MV-4-11 (cell line): ENCODE results near the gene ZNF839.

ENCODE experiments used
- DNase-seq: peaks from one replicate; lab custom pipeline; 2025; lab: John Stamatoyannopoulos, UW

Gene ZNF839

DNA sequence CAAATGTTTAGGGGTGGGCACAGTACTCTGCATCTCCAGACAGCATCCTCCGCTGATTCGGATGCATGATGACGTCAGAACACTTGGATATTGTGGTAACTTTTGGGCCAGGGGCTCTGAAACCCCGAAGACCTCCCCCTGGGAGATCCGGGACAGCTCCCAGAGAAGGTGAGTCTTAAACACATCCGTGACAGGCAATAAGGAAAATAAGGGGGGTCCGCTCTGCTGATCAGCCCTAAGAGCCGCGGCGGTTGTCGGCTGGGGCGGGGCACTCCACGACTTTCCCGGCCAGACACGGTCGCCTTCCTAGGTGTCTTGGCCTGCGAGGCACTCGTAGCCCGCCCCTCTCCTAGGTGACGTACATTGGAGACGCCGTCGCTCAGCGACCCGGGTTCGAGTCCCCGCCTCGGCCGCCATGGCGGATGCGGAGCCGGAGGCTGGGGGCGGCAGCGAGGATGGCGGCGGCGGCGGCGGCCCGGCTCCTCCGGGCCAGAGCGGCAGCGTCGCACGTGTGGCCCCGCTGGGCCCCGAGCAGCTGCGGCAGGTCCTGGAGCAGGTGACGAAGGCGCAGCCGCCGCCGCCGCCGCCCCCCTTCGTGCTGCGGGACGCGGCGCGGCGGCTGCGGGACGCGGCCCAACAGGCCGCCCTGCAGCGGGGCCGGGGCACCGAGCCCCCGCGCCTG lies at the start of gene ZNF839:
Gene ZNF839, plus strand, starts transcription at position 396 of the 682 bp plus-strand sequence. Its CDS starts 20 bp downstream, at position 416.
- DNase-seq: peak; percentile 82

DNA sequence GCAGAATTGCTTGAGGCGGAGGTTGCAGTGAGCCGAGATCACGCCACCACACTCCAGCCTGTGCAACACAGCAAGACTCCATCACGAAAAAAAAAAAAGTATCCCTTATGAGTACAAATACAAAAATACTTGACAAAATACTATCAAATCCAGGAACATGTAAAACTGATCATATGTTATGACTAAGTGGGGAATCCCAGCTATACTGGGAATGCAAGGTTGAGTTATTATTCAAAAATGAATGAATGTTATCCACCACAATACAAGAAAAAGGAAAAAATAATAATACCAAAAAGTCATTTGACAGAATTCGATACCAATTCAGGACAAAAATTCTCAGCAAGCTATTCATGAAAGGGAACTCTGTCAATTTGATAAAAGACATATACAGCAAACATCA lies 47.2 kb upstream of the ZNF839 start:
- no peak for DNase-seq

DNA sequence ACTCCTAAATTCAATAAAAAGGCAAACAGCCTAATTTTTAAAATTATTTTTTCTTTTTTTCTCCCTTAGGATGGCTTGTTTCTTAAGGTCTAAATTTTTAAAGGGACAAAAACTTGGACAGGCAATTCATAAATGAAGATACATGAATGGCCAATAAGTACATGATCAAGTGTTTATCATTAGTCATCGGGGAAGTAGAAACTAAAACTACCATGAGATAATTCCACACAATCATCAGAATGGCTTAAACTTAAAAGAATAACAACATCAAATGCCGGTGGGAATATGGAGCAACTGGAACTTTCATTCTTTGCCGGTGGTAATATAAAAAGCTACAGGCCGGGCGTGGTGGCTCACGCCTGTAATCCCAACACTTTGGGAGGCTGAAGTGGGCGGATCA lies 43.7 kb upstream of the ZNF839 start:
- no peak for DNase-seq

DNA sequence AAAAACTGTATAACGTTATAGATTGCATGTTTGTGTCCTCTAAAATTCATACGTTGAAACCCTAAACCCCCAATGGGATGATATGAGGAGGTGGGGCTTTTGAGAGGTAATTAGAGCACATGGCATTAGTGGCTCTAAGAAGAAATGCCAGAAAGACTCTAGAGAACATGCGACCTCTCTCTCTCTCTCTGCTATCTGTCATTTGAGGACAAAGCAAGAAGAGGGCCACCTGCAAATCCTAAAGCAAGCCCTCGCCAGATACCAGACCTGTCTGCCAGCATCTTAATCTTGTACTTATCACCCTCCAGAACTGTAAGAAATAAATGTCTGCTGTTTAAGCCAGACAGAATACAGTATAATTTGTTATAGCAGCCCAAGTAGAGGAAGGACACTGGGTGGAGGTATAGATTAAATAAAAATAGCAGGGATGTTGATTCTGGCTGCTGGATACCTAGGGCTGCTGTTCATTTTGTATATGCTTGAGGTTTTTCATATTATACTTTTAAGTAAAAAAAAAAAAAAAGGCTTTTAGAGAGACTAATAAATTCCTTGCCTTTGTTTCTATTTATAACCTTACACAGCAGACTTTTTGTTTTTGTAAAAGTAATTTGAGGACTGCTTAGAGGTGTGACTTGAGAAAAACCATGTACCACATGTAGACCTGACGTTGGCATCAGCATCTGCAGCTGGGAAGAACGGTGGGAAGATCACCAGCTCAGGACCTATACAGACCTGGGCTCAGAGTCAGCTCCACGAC lies 41.5 kb upstream of the ZNF839 start:
- DNase-seq: no peak

DNA sequence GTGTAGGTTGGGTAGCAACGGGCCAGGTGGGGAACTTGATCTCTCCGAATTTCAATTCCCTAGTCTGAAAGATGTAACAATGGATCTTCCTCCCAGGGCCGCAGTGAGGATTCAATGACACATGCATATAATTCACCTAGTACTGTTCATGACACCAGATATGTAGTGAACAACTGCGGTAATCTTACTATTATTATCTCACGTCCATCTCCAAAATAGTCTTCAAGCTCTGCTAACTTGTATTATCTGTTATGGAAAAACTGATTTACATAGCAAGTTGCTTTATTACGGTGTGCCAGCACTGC lies 41.0 kb upstream of the ZNF839 start:
- DNase-seq: no peak

DNA sequence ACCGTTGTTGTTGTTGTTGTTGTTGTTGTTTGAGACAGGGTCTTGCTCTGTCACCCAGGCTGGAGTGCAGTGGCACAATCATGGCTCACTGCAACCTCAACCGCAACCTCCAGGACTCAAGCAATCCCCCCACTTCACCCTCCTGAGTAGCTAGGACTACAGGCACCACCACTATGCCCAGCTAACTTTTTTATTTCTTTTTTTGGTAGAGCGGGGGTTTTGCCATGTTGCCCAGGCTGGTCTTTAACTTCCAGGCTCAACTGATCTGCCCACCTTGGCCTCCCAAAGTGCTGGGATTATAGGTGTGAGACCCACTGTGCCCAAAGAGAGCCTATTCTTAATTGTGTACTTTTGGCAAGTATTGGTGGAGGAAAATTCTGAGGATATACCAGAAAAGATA lies 40.3 kb upstream of the ZNF839 start:
- no peak for DNase-seq

DNA sequence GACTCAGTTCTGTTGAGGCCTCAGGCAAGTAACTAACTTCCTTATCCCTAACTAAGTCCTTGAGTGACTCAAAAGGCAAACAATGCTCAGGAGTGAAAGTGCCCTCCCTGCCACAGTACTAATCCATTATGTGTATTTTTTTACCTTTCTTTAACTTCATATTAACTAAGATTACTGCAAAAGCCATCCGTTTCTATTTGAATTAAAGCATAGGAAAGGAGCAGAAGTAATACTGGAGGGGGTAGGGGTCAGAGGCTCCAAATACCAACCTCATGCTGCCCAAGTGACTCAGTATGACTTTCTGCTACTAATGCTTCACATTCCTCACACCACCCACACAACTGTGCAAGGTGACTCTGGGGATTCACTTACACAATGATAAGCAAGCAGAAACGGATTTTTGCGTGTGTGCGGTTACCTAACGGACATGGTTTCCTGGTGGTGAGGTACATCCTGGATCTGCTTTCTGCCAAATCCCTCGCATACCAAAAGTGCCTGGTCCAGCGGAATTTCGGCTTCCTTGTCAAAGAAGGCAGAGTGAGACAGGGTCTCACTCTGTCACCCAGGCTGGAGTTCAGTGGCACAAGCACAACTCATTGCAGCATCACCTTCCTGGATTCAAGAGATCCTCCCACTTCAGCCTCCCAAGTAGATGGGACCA lies 39.7 kb upstream of the ZNF839 start:
- DNase-seq: no peak

DNA sequence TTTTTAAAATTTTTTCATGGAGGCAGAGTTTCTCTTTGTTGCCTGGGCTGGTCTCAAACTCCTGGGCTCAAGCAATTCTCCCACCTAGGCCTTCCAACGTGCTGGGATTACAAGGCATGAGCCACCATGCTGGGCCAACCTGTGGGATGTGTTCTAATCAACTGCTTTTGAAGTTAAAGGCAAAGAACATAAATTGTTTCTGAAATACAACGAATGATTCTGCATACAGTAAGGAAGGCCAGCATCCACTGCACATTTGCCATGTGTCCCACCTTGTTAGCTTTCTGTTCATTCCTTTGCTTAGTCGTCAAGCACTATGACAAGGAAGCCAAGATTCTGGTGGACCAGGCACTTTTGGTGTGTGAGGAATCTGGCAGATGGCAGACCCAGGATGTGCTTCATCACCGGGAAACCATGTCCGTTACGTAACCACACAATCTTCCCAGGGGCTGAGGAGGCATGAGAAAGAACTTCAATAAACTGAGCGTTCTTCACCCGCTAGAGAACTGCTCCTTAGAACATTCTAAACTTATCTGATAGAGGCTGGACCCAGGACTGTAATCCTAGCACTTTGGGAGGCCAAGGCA lies 39.1 kb upstream of the ZNF839 start:
- DNase-seq: no peak

DNA sequence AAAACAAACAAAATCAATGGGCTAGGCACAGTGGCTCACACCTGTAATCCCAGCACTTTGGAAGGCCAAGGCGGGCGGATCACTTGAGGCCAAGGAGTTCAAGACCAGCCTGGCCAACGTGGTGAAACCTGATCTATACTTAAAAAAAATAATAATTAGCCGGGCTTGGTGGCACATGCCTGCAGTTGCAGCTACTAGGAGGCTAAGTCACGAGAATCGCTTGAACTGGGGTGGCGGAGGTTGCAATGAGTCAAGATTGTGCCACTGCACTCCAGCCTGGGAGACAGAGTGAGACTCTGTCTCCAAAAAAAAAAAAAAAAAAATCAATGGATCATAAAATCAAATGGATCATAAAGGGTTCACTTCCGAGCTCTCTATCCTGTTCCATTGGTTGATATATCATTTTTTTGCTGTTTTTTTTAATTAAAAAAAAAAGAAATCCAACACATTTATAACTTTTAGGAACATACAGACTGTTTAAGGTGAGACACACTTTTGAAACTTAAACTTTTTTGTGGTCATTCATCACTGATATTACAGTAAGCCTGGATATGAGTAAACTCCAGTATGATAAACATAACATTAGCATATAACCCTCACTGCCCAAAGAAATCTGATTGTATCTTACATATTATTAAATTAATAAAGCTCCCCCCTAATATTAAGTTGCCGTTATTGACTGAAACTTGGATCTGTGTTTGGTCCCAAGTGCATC lies 36.6 kb upstream of the ZNF839 start:
- no peak for DNase-seq

DNA sequence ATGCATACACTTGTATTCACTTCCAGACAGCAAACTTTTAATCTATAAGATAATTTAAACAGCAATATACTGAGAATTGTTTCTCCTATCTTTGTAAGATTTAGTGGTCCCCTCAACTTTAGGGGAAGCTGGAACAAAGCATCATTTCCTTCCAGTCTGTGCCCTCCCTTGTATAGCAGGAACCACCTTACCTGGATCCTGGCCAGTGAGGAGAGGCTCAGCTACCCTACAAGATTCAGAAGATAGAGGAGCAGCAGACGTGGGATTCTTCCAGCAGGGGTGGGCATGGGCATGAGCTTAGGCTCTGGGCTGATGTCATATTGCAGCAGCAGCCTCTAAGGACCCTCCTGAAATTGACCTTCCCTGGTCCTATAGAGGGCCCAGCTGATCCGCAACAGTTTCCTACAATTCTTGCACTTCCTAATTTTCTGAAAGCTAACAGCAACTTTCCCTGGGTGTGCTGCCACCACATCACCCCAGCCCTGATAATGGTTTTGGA lies 35.9 kb upstream of the ZNF839 start:
- DNase-seq: no peak

DNA sequence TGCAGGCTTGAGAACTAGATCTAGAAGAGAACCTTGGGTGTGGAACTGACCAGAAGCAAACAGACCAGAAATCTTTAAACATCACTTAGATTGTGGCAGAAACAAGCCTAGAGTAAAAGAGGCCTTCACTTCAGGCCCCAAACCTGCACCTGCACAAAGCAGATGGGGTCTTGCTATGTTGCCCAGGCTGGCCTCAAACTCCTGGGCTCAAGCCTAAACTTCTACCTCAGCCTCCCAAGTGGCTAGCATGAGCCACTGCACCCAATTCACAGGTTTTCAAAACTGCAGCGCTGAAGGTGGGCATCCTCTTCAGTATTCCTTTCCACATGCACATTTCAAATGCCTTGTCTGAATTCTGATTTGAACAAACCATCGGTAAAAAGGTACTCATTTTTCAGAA lies 34.4 kb upstream of the ZNF839 start:
- no peak for DNase-seq

DNA sequence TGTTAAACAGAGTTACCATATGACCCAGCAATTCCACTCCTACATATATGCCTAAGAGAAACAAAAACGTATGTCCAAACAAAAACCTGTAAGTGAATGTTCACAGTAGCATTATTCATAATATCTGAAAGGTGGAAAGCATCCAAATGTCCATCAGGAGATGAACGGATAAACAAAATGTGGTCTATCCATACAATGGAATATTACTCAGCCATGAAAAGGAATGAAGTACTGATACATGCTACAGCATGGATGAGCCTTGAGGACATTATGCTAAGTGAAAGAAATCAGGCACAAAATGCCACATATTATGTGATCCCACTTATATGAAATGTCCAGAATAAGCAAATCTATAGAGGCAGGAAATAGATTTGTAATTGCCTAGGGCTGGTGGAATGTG lies 31.4 kb upstream of the ZNF839 start:
- no peak for DNase-seq

DNA sequence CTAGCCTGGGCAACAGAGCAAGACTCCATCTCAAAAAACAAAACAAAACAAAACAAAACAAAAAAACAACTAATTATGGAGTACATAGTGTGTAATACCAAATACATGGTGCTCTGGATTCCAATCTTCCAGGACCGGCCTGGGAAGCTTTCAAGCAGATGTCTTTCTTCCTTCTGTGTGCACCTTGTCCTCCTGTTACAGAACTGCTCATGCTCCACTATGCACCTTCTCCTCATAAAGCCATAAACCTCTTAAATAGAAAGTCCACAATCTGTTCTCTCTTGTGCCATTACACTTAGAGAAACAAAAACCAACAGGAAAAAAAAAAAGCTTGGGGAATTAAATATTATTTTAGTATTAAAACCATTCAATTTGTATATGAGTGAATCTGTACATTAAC lies 27.1 kb upstream of the ZNF839 start:
- no peak for DNase-seq

DNA sequence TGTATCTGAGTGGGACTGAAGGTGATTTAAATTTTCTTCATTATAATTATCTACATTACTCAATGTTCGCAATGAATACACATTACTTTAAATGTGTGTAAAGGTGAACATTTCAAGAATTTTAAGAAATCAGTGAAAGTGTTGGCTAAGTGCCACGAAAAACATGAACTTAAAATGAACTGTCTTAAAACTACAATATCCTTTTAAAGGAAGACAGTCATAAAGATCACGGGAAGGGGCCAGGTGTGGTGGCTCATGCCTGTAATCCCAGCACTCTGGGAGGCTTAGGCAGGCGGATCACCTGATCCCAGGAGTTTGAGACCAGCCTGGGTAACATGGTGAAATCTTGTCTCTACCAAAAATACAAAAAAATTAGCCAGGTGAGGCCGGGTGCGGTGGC lies 25.8 kb upstream of the ZNF839 start:
- no peak for DNase-seq

DNA sequence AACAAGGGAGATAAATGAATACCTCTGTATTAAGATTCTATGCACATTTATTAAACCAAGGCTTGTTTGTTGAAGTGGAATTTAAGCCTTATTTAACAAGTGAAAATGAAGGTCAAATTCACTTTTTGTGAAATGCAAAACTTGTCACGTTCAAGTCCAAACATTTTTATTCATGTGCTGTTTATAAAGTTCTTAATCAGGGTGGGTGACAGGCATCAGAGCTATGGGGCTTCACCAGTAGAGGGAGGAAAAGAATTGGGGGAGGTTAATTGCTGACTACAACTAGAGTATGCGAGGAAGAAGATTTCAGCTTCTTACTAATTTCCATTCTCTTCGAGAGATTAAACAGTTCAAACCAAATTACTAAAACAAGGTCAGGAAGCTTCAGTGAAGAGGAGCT lies 24.3 kb upstream of the ZNF839 start:
- DNase-seq: no peak

DNA sequence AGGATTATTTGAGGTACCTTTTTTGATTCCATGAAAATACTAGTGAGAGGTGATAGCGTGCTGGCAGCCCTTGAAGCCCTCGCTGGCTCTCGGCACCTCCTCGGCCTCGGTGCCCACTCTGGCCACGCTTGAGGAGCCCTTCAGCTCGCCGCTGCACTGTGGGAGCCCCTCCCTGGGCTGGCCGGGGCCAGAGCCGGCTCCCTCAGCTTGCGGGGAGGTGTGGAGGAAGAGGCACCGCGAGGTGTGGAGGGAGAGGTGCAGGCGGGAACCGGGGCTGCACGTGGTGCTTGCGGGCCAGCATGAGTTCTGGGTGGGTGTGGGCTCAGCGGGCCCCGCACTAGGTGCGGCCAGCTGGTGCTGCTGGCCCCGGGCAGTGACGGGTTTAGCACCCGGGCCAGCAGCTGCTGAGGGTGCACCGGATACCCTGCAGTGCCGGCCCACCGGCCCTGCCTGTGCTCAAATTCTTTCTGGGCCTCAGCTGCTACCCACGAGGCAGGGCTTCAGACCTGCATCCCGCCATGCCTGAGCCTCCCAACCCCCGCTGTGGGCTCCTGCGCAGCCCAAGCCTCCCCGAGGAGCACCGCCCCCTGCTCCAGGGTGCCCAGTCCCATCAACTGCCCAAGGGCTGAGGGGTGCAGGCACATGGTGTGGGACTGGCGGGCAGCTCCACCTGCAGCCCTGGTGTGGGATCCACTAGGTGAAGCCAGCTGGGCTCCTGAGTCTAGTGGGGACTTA lies 21.9 kb upstream of the ZNF839 start:
- DNase-seq: no peak

DNA sequence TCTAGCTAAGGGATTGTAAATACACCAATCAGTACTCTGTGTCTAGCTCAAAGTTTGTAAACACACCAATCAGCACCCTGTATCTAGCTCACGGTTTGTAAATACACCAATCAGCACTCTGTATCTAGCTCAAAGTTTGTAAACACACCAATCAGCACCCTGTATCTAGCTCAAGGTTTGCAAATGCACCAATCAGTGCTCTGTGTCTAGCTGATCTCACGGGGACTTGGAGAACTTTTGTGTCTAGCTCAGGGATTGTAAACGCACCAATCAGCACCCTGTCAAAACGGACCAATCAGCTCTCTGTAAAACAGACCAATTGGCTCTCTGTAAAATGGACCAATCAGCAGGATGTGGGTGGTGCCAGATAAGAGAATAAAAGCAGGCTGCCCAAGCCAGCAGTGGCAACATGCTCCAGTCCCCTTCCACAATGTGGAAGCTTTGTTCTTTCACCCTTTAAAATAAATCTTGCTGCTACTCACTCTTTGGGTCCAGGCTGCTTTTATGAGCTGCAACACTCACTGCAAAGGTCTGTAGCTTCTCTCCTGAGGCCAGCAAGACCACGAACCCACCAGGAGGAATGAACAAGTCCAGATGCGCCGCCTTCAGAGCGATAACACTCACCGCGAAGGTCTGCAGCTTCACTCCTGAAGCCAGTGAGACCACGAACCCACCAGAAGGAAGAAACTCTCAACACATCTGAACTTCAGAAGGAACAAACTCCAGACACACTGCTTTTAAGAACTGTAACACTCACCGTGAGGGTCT lies 21.1 kb upstream of the ZNF839 start:
- peak; percentile 6 for DNase-seq

DNA sequence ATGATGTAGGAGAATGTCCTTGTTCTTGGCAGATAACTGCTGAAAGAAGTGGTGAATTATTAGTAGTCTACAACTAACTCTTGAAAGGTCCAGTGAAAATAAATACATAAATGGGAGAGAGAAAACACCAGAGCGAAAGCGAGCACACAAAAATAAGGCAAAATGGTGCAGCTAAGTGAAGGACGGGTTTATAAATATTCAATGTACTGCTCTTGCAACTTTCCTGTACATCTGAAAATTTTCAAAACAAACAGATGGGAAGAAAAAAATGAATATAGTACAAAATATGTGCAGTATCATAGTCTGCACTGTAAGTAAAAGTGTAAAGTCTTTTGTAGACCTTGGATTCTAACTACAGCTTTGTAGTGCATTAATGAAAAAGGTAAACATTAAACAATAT lies 15.9 kb upstream of the ZNF839 start:
- DNase-seq: no peak

DNA sequence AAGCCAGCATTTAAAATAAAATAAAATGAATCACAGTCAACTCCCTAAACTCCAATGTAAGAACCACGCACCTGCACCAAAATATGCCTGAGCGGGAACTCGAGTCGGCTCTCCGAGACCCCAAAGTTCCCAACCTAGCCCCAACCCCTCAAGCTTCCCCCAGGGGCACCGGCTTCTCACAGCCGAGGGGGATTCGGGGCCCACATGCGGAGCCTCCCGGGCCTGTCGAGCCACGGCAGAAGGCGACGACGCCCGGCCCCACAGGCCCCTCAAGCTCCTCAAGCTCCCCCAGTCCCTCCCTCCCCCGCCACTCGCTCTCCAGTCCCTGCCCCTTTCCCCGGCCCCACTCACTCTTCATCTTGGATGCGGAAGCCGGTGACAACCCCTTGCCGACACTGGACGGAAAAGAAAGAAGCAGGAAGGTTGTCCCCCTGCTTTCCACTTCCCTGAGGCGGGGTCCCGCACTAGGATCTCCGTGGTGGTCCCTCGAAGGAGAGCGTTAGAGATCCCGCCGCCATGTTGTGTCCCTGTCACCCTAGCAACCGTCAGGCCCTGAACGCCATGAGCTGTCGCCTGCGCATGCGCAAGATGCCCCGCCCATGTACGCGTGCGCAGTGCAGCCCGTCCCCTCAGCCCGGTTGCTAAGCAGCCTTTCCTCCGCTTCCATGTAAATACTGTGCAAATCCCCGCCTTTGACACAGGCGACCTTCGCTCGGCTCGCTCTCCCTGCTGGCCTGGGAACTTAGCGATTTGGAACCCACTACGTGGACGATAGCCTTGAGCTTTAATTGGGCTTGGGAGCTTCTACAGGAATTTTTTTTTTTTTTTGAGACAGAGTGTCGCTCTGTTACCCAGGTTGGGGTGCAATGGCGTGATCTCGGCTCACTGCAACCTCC lies 14.7 kb upstream of the ZNF839 start, which contains the start of gene MOK:
Gene MOK, minus strand, starts transcription at position 554 of the 896 bp plus-strand sequence. Its CDS starts 196 bp downstream, at position 358.
- DNase-seq: peak; percentile 94
